HEK293T (cell line): Measurements from ENCODE around the gene COL1A1.

Experiments
- CTCF ChIA-PET: fragments of 350-600 bp; formaldehyde crosslinking; extraction: SDS; loops from one replicate; lab custom pipeline; 2021; ENCODE audit warnings: antibody characterized with exemption, inconsistent platforms; lab: Yijun Ruan, JAX
- POLR2A ChIA-PET: fragments of 350-600 bp; formaldehyde crosslinking; extraction: SDS; loops from one replicate; lab custom pipeline; 2020; ENCODE audit warnings: antibody characterized with exemption, inconsistent platforms; lab: Yijun Ruan, JAX
- DNase-seq: peaks from one replicate; pipeline ENCODE4 v3.0.0; 2012; ENCODE audit warnings: mixed read lengths; ENCODE audit errors: extremely low spot score
- ARNT ChIP-seq: fragments of 450-650 bp; IDR thresholded peaks from 2 replicates; pipeline ENCODE4 v1.6.1; 2017; ENCODE audit warnings: mild to moderate bottlenecking
- BHLHE40 ChIP-seq: fragments of 450-650 bp; IDR thresholded peaks from 2 replicates; pipeline ENCODE4 v1.6.1; 2016; ENCODE audit warnings: mild to moderate bottlenecking, moderate library complexity, borderline replicate concordance
- CTBP1 ChIP-seq: fragments of 450-650 bp; IDR thresholded peaks from 2 replicates; pipeline ENCODE4 v1.6.1; 2016; ENCODE audit warnings: borderline replicate concordance
- ELF4 ChIP-seq: fragments of 450-650 bp; IDR thresholded peaks from 2 replicates; pipeline ENCODE4 v1.6.1; 2017; ENCODE audit warnings: antibody characterized with exemption
- FOXA1 ChIP-seq: fragments of 450-650 bp; IDR thresholded peaks from 2 replicates; pipeline ENCODE4 v1.6.1; 2016; ENCODE audit warnings: mild to moderate bottlenecking
- FOXK2 ChIP-seq: fragments of 450-650 bp; IDR thresholded peaks from 2 replicates; pipeline ENCODE4 v1.6.1; 2016; ENCODE audit warnings: mild to moderate bottlenecking
- FOXM1 ChIP-seq: fragments of 450-650 bp; IDR thresholded peaks from 2 replicates; pipeline ENCODE4 v1.6.1; 2017; ENCODE audit warnings: mild to moderate bottlenecking, borderline replicate concordance
- HDGF ChIP-seq: fragments of 450-650 bp; IDR thresholded peaks from 2 replicates; pipeline ENCODE4 v1.6.1; 2017; ENCODE audit warnings: antibody characterized with exemption, borderline replicate concordance
- L3MBTL2 ChIP-seq: fragments of 450-650 bp; conservative IDR thresholded peaks from 2 replicates; pipeline ENCODE4 v1.6.1; 2016; ENCODE audit warnings: mild to moderate bottlenecking
- LEF1 ChIP-seq: fragments of 450-650 bp; IDR thresholded peaks from 2 replicates; pipeline ENCODE4 v1.6.1; 2017; ENCODE audit warnings: mild to moderate bottlenecking, borderline replicate concordance
- NFRKB ChIP-seq: fragments of 450-650 bp; IDR thresholded peaks from 2 replicates; pipeline ENCODE4 v1.6.1; 2016; ENCODE audit warnings: mild to moderate bottlenecking, moderate library complexity
- SP1 ChIP-seq: fragments of 450-650 bp; IDR thresholded peaks from 2 replicates; pipeline ENCODE4 v1.6.1; 2017
- SUZ12 ChIP-seq: fragments of 450-650 bp; IDR thresholded peaks from 2 replicates; pipeline ENCODE4 v1.6.1; 2016; ENCODE audit warnings: mild to moderate bottlenecking
- TARDBP ChIP-seq: fragments of 450-650 bp; IDR thresholded peaks from 2 replicates; pipeline ENCODE4 v1.6.1; 2016
- ZNF384 ChIP-seq: fragments of 450-650 bp; IDR thresholded peaks from 2 replicates; pipeline ENCODE4 v1.6.1; 2016
- TF ChIP-seq, protein P1 (sequence below): fragments of 450-650 bp; IDR thresholded peaks from 2 replicates; pipeline ENCODE4 v1.6.1; 2016

Gene COL1A1

DNA sequence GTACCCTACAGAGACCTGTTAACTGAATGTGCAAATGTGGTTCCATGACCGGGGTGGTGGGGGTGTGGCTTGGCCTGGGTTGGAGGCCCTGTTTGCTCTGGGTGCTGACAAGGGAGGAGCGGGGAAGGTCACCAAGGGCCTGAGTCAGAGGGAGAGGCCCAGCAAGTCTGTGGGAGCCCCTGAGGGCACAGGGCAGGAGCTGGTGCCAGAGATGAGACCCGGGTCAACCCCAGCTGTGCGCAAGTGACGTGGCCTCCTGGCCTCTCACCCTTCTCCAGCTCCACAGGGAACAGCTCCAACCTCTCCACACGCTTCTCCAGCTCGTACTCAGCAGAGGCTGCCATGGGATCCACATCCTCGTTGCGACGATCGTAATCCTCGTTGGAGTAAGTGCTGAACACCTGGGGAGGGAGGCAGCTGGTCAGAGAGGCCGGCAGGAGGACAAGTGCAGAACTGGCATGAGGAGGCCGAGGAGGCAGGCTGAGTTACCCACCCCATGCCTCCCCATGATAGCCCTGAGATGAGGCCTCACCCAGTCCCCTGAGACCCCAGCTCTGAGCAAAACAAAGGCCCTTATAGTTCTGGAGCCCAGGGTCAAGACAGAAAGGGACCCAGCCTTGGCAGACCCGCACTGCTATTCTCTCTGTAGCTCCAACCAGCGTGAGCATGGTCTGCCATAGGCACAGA is 56.4 kb downstream of the COL1A1 start:
- TF ChIP-seq, protein P1, sequence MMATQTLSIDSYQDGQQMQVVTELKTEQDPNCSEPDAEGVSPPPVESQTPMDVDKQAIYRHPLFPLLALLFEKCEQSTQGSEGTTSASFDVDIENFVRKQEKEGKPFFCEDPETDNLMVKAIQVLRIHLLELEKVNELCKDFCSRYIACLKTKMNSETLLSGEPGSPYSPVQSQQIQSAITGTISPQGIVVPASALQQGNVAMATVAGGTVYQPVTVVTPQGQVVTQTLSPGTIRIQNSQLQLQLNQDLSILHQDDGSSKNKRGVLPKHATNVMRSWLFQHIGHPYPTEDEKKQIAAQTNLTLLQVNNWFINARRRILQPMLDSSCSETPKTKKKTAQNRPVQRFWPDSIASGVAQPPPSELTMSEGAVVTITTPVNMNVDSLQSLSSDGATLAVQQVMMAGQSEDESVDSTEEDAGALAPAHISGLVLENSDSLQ: no peak
- TF ChIP-seq SP1 (no peak), FOXK2 (no peak), NFRKB (no peak), FOXM1 (no peak), FOXA1 (no peak), HDGF (no peak), TARDBP (no peak), ARNT (no peak), LEF1 (no peak), BHLHE40 (no peak), SUZ12 (no peak), L3MBTL2 (no peak), ZNF384 (no peak), CTBP1 (no peak), ELF4 (no peak)
- POLR2A ChIA-PET: interaction anchor here (0.6 to 3.5 kb wide), 2 partner anchors 16 to 44 kb away, joined by 3 to 12 read pairs; no protein-coding TSS in a partner anchor
- no peak for DNase-seq
- CTCF ChIA-PET: interaction anchor here (1.1 to 2.1 kb wide), 4 partner anchors 8 to 34 kb away, joined by 3 to 12 read pairs (median 4); no protein-coding TSS in a partner anchor

DNA sequence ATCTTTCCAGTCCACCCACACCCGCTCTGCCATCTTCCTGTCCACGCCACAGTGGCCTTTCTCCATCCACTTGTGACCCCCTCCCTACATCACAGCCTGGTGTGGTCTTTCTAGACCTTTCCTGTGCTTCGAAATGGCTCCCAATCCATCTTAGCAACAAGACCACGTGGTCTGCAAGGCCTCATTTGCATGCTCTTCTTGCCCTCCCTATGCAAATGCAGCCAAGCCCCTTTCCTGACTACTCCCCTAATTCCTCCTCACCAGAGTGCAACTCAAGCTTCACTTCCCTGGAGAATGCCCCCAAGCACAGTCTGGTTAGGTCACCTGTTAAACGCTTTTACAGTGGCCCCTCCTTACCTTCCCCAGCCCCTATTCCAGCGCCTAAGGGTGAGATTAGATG is 57.1 kb downstream of the COL1A1 start:
- TF ChIP-seq LEF1 (no peak), CTBP1 (no peak), ELF4 (no peak), BHLHE40 (no peak)
- ChIA-PET POLR2A (interaction anchor here (3.5 kb wide), 1 partner anchor 17 kb away, joined by 12 read pairs; no protein-coding TSS in a partner anchor), CTCF (interaction anchor here (1.1 kb wide), 2 partner anchors 17 to 35 kb away, joined by 3 to 5 read pairs; no protein-coding TSS in a partner anchor)
- no peak for DNase-seq

DNA sequence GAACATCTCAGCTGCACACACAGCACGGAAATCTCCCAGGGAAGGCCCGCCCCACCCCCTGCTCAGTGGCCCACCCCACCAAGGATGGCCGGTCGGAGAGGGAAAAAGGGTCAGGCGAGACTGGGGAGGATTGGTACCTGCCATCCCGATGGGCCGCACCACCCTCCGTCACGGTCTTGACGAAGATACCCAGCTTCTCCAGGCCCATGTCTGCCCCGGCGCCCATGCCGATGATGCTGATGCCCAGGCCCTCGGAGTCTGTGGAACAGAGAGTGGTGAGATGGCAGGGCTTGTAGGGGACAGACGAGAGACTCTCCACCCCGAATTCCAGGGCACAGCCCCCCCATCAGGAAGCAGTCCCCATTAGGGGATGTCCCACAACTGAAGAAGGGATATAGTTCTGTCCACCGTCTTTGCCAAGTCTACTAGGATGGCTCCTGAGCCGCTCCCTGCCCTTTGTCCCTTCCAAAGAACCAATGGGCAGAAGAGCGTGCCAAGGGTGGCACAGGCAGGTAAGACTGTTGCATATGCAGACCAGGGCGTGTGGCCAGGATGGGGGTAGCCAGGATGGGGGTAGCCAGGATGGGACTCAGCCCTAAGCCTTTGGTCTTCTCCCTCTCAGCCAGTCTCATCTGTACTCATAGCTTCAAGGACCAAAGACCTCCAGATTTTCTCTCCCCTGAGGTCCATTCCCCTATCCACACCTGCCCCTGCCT is 57.8 kb downstream of the COL1A1 start:
- no peak for DNase-seq
- ChIA-PET CTCF (interaction anchor here (1.1 to 1.5 kb wide), 2 partner anchors 17 kb away, joined by 3 to 4 read pairs; no protein-coding TSS in a partner anchor), POLR2A (interaction anchor here (3.2 to 3.5 kb wide), 2 partner anchors 8 to 17 kb away, joined by 12 to 13 read pairs; no protein-coding TSS in a partner anchor)
- TF ChIP-seq SP1 (no peak), SUZ12 (no peak), L3MBTL2 (no peak), FOXK2 (no peak), ARNT (no peak), LEF1 (no peak), TARDBP (no peak), BHLHE40 (no peak), HDGF (no peak)
- TF ChIP-seq, protein P1: no peak

DNA sequence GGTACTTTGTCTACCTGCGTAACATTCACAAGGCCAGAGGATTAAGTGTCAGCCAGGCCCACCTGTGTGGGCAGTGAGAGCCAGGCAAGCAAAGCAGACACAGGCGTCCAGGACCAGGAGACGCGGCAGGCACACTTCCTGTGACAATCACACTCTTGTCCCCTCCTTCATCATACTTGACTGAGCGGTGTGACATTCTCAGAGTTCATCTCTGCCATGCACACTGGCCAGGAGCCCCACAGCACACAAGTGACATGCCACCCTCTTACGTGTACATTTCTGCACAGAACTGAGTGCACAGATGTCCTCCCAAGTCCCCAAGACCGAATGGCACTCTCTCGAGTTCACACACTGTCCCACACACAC is 59.7 kb downstream of the COL1A1 start:
- POLR2A ChIA-PET: interaction anchor here (3.2 kb wide), 1 partner anchor 10 kb away, joined by 13 read pairs; no protein-coding TSS in a partner anchor
- CTCF ChIA-PET: no interaction called here
- no peak for DNase-seq
- no peak for TF ChIP-seq ARNT
- no peak for TF ChIP-seq L3MBTL2
- TF ChIP-seq SP1: no peak
- no peak for TF ChIP-seq ZNF384
- no peak for TF ChIP-seq NFRKB
- TF ChIP-seq CTBP1: no peak
- TF ChIP-seq LEF1: no peak
- no peak for TF ChIP-seq FOXM1
- TF ChIP-seq TARDBP: no peak
- TF ChIP-seq ELF4: no peak
- TF ChIP-seq HDGF: no peak
- no peak for TF ChIP-seq BHLHE40
- TF ChIP-seq, protein P1: no peak
- no peak for TF ChIP-seq FOXA1
- TF ChIP-seq FOXK2: no peak
- no peak for TF ChIP-seq SUZ12

DNA sequence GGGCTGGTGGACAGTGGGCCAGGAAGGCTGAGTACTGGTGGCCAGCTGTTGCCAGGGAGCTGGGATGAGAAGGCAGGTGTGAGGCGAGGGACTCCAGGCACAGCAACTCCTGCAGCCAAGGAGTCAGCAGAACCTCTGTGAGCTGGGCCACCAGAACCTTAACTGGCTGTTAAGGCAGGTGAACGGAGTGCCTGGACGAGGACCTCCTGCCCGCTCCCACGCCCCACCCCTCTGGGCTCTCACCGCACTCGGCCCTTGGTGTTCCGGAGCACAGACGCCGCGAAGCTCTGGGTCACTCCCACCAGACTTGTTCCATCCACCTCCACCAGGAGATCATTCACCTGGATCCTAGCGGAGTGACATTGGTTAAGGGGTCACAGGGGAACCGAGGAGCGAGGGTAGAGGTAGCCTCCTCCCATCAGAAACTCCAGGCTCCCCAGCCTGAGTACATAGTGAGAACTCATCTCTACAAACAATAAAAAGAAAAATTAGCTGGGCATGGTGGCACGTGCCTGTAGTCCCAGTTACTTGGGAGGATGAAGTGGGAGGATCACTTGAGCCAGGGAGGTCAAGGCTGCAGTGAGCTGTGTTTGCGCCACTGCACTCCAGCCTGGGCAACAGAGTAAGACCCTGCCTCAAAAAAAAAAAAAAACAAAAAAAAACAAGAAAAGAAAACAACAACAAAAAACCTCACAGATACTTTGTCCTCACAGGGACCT is 60.2 kb downstream of the COL1A1 start:
- ChIA-PET CTCF (interaction anchor here (0.7 to 2.3 kb wide), 3 partner anchors 10 to 144 kb away, joined by 3 to 6 read pairs (median 3); no protein-coding TSS in a partner anchor), POLR2A (interaction anchor here (3.2 kb wide), 1 partner anchor 10 kb away, joined by 13 read pairs; no protein-coding TSS in a partner anchor)
- no peak for DNase-seq
- TF ChIP-seq FOXM1 (no peak), LEF1 (no peak), BHLHE40 (no peak), HDGF (no peak), SUZ12 (no peak), NFRKB (no peak), ARNT (no peak)
- TF ChIP-seq, protein P1: no peak
